ENCODE data around the gene IL18R1.

IL18R1 gene

DNA sequence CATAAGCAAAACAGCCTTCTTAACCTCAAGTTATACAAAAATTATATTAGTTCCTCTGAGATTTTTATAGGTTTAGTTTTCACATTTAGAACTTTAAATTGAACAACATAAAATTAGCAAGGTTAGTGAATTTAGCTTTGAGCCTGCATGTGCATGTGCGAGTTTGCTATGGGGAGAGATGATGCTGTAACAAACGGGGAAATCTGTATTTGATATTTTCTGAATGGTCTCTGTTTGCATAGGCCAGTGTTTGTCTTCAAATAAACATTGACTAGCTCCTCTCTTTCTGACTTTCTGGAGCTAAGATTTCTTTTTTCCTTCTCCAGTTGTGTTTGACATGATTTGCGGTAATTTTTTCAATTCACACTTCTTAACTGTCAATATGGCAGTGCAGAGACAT, 36.5 kb downstream of the IL18R1 start:
- DNase-seq: no peak

DNA sequence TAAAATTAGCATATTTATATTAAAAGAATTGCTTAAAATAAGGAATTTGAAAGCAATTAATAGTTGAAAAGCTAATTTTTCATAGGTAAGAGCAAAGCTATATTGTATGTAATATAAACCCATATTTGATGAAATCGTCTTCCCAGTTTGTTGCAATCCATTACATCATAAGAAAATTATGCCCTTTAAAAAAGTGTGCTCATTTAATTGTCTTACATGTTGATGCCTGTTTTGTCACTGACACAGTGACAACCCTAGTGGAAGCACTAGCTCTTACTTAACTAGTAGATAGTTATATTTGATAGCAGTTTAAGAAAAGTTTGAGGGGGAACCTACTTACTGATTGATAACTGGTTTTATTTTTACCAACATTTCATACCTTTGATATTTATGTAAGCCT, 37.3 kb downstream of the IL18R1 start:
- no peak for DNase-seq

DNA sequence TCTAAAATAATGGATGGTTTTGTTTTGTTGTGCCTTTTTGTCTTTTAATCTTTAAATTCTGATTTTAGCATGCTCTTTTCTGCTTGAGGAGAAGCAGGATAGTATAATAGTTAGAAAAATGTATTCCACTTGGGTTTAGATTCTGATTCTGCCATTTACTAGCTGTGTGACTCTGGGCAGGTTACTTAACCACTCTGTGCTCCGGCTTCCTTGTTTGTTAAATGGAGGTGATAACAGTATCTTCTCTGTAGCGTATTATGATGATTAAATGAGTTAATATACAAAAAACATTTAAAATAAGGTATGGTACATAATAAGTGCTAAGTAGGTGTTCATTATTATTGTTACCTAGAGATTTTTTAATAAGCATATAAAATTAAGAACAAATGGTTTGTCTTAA, 40.4 kb downstream of the IL18R1 start:
- DNase-seq: no peak

DNA sequence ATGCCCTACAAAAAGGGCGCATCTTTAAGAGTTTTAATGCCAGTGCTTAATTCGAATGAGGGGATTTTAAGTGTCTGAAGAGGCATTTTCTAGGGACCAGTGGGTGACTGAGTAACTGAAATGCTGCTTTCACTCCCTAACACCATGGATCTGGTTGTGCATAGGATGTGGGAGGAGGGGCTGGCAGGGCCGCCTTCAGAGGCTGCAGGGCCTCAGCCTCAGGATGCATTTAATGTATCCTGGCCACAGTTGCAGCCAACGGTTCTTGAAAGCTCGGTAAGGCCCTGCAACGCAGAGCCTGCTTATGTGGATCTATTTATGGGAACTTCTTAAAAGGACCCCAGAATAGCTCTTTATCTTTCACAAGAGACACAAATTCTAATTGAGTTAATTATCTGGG, 41.6 kb downstream of the IL18R1 start:
- no peak for DNase-seq

DNA sequence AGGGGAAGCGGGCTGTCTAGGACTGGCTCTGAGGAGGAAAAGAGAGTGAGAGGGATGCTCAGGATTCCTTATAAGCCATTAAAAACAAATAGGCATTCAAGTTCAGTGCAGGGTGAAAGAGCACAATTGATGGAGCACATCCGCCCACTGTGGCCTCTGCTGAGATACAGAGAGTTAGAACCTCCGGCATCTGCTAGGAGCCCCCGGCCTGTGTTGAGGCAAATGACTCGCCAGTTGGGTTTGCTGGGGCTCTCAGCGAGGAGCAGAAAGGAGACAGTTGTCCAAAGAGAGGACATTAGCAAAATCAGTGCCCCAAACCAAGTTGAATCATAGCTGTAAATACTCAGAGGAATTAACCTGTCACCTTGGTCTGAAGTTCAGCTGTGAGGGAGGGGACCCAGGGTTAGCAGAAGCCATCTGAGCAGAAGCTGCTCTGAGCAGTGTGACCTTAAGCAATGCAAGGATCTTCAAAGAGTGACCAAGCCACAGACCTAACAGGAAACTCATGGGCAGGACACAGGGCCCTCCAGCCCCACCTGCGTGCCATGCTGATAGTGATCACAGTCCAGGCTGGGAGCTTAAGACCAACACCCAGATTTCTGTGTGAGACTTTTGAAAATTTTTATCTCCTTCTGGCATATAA, 44.0 kb downstream of the IL18R1 start:
- no peak for DNase-seq

DNA sequence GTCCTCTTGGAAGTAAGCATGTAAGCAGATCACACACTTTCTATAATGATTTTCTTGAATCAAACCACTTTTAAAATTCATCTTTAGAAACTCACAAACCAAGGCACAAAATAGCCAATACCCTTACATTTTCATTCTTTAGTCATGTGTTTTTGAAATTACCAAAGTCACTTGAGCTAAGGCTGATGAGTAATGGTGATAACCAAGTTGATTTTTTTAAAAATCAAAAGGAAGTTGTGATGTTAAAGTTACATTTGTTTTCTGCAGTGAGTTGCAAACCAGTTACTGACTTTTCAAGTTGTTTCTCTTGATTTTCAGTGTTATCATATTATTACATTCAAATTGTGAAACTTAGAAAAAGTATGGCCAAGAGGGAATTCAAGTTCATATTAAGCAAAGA, 45.9 kb downstream of the IL18R1 start:
- DNase-seq: no peak

DNA sequence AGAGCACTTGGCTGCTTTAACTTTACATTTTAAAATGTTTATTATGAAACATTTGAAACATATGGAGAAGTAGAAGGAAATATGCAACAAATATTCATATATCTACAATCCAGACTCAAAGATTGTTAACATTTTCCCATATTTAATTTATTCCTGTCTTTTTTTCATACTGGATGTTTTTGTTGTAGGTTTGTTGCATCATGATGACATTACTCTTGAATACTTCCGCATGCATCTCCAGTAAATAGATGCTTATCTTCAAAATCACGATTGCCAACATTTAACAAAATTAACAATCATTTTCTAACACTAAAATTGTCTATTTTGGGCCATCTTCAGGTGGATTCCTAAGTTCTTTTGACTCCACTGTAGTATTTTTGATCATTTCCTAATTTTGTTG, 46.3 kb downstream of the IL18R1 start:
- no peak for DNase-seq

DNA sequence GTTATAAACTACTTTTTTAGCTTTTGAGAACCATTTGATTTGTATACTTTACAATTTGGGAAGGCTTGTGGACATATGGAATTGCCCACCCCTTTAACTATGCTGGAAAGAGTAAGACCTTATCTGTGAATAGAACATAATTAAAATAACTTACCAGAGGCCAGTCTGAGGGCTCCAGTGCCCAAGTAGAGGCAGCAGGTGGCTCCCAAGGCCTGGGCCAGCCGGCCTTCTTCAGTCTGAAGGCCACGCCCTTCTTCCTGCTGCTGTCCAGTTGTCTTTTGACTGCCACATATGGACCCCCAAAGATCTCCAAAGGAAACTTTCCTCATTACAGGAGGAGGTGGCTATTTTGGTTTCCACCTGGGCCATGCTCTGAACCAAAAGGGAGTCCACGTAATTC, 55.4 kb downstream of the IL18R1 start:
- no peak for DNase-seq

DNA sequence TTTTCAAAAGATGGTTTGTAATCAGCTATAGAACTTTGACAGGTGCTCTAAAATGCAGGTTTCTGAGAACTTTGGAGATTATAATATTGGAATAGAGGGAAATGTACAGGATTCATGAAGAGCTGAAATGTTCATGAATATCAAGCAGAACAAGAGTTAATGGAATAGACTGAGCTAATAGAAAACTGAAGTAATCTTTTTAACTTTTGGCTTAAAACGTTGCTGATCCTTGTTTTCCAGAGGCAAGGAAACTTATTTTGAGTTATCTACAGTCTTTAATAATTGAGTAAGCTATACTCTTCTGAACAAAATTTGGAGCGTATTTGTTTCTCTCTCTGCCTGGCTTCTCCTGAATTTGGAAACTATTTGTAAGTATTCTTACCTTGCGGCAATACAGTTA, 56.6 kb downstream of the IL18R1 start:
- no peak for DNase-seq

DNA sequence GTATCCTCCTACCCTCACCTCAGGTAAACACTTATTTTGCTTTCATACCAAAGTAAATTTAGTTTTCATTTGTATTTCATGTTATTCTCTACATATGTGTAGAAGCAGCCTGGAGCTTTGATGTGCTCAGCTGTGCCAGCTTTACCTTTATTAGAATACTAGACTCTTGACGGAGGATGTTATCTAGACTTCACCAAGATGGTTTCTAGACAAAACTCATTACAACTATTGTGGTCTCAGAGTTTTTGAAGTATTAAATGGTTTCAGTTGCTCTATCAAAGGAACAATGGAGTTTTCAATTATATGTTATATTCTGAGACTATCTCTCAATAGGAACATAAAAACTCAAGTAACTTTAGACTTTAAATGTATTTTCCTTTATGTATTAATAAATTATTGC, 62.4 kb downstream of the IL18R1 start:
- DNase-seq: no peak

DNA sequence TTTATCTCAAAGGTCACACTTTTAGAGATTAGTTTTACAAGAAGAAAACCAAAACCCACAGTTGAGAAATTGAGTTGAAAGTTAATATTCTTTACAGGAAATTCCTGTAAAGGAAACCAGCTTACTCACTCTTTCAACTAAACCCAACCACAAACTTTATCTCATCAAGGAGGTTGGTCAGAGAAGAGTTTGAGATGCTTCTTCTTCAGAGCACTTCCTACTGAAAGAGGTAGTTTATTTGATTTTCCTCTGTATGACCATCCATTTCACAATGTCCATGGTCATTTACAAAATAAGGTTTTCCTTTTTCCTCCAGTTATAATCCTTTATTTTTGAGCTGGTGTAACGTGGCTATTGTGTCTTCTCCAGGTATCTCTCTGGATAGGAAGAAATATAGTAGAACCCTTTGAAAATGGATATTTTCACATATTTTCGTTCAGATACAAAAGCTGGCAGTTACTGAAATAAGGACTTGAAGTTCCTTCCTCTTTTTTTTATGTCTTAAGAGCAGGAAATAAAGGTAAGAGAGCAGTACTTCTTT, 62.9 kb downstream of the IL18R1 start:
- DNase-seq: no peak

DNA sequence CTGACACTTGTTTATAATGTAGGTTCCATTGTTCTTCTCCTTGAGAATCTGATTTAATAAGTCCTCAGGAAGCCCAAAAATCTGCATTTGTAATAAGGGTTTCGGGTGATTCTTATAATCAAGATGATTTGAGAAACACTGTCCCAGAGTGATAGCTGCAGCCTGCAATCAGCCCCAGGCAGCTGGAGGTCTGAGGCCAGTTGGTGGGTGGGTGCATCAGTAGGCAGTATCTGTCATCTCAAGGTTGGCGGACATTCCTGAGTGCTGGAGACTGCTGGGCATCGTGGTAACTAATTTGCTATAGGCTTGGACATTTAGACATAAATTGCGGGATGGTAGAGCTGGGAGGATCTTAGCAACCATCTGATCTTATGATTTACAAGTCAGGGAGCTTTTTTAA, 64.7 kb downstream of the IL18R1 start:
- DNase-seq: no peak

DNA sequence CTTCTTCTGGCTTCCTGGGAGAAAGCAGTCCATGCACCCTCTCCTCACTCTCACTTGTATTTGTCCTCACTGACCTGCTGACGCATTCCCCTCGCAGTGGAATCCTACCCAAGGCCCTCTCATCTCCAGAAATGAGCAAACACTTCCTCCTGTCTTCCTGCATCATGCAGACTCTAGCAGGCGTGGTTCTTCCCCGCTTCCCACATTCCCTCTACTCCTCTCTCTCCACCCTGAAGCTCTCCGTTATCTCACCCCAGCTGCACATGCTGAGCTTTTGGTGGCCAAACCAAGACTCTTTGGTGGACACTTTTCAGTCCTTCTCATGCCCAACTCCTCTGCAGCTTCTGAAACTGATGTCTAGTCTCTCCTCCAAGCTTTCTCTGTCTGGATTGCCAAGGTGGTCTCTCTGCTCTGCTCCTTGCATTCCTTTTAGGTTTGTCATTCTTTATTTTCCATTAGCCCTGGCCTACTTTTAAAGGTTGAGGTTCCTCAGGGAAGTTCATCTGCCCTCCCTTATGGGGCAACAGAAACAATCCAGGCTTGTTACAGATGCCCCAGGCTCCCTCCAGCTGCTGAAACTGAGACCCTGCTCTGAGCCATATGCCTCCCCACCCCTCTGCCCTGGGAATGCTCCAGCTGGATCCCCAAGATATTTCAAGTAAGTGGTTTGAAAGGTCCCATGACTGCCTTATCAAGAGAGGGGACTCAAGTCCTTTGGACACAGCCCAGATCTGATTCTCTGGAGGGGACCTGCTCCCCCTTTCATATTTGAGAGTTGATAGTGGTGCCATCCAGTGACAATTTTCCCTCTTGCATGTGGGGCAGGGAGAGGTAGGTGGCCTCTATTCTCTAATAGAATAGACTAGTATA, 66.5 kb downstream of the IL18R1 start:
- DNase-seq: no peak

DNA sequence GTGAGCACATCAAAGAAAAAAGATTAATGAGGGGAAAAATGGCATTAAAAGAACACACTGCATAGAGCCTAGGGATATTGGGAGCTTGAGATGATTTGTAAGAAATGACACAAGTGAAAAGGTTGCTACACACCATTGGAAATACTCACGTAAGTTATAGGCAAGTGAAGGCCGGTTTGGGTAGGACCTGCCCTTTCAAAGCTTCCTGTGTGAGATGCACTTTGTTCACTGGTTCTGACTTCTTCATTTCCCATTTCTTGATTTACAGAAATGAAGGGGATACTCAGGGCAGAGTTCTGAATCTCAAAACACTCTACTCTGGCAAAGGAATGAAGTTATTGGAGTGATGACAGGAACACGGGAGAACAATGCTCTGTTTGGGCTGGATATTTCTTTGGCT, 67.3 kb downstream of the IL18R1 start, which contains the start of gene IL18RAP:
IL18RAP (plus strand) TSS at position 251 of the 400 bp plus-strand sequence; CDS start at position 369, 118 bp downstream.
- DNase-seq: no peak

DNA sequence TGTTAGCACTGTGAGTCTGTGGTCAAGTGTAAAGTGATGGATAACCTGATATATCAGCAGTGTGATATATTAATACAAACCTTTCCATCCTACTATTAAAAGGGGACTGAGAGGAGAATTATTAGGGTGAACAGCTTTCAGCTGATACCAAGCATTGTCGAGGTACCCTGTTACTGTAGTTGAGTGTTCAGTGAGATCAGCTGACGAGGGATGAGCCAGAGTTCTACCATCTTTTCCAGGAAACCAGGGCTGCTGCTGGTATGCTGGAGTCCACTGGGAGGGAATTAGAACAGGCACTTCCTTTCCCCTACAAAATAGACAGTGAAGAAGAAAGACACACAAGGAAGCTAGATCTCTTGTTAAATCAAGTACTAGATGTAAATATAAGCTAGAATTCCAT, 67.8 kb downstream of the IL18R1 start:
- DNase-seq: no peak

DNA sequence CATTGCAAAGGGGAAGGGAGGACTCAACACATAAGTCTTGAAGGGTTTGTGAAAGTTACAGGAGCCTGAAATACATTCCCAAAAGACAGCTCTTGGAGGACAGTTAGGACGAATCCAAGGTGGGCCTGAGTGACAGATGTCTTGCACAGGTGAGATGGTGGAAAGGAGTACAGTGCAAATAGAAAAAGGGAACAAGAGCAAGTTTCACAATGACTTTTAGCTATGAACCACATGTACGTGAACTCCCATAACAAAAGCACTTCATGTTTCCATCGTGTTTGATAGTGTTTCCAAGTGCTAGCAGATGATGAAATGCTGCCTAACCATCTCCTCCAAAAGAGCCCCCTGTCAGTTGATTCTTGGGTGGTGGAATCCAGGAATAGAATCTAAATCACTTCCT, 69.2 kb downstream of the IL18R1 start:
- no peak for DNase-seq

DNA sequence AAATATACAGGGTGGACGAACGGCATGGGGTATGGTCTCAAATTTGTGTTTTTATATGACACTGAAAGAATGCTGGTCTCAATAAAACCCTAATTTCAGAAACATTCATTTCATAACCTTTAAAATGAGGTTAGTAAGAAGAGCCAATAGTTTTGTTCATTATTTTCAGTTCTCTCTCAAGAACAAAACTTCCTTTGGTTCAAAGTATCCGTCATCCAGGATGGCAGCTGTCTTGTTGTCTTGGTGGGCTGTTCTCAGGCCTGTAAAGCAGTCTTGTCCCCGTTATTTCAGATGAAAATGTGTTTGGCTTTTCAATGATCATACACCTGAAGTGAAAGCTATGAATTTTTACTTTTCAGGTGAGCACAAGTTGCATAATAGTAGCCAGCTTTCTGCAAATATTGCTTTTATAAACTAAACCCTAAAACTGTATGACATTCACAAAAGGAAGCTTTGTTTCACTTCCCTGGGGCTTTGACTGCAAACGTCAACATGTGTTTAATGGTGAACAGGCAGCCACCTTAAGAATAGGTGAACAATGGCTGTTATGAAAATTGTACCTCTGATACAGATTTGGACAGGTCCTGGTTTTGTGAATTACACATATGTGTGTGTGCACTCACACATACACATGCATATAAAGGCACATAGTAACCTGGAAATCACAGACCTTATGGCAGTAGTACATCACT, 70.0 kb downstream of the IL18R1 start:
- DNase-seq: no peak

DNA sequence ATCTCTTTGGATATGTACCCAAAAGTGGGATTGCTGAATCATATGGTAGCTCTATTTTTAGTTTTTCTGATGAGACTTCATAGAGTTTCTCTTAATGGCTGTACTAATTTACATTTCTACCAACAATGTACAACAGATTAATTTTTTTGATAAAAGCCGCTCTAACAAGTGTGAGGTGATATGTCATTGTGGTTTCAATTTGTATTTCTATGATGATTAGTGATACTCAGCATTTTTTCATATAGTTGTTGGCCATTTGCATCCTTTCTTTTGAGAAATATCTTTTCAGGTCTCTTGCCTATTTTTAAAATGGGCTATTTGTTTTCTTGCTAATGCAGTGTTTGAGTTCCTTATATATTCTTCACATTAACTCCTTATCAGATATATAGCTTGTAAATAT, 71.7 kb downstream of the IL18R1 start:
- DNase-seq: no peak

DNA sequence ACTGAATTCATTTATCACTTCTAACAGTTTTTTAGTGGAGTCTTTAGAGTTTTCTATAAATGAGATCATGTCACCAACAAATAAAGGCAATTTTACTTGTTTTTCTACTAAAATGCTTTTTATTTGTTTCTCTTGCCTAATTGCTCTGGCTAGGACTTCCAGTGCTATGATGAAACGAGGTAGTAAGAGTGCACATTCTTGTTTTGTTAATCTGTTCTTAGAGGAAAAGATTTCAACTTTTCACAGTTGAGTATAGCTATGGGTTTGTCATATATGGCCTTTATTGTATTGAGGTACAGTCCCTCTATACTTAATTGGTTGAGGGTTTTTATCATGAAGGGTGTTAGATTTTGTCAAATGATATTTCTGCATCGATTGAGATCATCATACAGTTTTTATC, 73.0 kb downstream of the IL18R1 start:
- no peak for DNase-seq

DNA sequence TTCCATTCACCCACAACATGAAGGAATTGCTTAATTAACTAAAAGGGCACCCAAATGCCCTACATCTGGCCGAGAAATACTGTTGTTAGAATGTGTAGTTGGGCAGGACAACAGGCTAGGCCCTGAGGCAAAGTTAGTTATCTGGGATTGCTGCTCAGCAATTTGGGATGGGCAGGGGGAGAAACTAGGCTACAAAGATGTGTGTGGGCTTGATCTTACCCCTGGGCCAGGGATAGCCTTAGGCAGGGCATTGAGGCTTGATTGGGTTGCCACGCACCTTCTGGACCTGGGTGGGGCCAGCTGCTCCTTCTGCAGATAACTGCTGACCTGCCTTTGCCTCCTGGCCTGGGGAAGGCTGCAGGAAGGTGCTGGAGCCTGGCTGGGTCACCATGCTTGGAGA, 76.8 kb downstream of the IL18R1 start:
- DNase-seq: no peak

DNA sequence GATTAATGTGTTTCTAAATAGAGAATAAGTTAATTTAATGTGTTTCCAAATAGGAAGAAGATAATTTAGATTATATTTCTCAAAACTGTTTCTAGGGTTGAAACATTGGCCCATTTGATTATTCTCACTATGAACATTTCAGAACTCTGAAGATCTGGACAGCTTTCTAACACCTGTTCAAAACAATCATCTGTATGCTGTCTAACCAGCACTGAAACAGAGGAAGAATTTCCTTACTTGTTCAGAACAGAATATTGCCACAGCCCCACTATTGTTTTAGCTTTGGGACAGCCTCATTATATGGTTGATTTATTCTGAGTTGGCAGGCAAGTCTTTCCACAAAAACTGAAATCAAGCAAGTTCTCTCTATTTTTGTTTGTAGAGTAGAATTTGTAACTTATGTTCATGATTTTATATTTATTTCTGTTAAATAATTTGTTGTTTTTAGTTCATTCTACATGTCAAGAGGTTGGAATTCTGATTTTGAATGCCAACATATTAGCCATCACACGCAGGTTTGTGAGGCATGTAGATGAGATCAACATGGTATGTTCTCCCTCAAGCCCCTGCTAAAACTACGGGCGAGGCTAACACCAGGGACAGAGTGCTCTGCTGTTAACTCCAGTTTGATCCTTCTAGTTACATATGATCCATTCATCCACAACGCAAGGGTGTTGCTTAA, 78.5 kb downstream of the IL18R1 start:
- no peak for DNase-seq

DNA sequence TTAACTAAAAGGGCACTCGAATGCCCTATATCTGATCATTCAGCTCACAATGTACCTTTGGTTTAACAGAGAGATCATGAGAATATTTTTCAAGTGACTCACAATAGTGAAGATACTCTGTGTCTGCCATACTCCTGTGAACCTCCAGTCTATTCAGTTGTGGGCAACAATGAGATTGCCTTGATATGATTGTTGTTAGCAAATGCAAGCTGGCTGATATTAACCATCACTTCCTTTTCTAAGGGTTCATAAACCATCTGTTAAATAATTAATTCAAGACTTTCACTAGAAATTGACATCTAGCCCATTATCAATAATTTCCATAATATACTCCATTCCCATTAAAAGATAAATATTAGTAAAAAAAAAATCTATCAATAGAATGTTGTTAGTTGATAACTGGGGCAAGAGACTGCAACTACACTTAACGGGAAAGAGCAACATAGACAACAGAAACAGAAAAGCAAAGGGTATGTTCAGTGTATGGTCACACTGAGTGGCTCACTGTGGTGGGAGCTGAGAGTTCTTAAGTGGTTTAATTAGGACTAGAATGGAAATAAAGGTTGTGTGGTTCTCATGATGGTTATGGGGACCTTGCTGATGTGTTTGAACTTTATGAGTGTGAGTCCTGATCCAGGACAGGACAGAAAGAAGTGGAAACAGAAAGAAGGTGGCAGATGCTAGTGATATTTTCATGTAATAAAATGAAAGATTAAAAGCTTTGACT, 79.2 kb downstream of the IL18R1 start:
- no peak for DNase-seq

All from midbrain (tissue), 1 donor.